ENCODE results near the gene CRYBG3. TPM values are rescaled to one million over a fixed set of nuclear protein-coding genes. Genes with fewer than 3 reads are reported as not detected.

Gene CRYBG3
- total RNA-seq, 1 donor from 2014 or later: 19.9 TPM

DNA sequence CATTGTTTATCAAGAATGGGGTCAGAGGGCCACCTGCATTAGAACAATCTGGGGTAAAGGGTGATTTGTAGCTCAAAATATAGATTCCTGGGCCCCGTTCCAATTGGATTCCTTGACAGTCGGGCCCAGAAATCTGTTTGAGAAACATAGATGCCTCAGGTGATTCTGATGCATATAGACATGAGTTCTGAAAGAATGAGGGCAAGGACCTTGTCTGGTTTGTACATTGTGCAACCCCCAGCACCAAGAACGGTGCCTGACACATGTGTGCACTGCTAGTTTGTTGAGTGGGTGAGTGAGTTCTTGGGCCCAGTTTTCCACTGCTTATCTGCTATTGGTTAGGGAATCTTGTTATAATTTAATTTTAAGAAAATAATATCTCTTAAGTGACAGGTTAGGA lies 16.6 kb downstream of the CRYBG3 start:
- H3K27ac ChIP-seq (replicated peaks): no peak overlapping the region
- no peak overlapping the region for H3K4me3 ChIP-seq
- TF ChIP-seq, protein P1, sequence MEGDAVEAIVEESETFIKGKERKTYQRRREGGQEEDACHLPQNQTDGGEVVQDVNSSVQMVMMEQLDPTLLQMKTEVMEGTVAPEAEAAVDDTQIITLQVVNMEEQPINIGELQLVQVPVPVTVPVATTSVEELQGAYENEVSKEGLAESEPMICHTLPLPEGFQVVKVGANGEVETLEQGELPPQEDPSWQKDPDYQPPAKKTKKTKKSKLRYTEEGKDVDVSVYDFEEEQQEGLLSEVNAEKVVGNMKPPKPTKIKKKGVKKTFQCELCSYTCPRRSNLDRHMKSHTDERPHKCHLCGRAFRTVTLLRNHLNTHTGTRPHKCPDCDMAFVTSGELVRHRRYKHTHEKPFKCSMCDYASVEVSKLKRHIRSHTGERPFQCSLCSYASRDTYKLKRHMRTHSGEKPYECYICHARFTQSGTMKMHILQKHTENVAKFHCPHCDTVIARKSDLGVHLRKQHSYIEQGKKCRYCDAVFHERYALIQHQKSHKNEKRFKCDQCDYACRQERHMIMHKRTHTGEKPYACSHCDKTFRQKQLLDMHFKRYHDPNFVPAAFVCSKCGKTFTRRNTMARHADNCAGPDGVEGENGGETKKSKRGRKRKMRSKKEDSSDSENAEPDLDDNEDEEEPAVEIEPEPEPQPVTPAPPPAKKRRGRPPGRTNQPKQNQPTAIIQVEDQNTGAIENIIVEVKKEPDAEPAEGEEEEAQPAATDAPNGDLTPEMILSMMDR (IDR thresholded peaks at IDR 0.05; ENCODE audit: borderline replicate concordance): no peak
- DNase-seq: no peak
- intact Hi-C loops (cut with micrococcal nuclease): no loop called here
- peaks cover 53% of the 10 kb centered on the region for H3K4me1 ChIP-seq
- no peaks in the 10 kb centered on the region for H3K9me3 ChIP-seq (replicated peaks)
- no peaks in the 10 kb centered on the region for H3K36me3 ChIP-seq
- H3K27me3 ChIP-seq (ENCODE audit: low read depth): no peaks in the 10 kb centered on the region

DNA sequence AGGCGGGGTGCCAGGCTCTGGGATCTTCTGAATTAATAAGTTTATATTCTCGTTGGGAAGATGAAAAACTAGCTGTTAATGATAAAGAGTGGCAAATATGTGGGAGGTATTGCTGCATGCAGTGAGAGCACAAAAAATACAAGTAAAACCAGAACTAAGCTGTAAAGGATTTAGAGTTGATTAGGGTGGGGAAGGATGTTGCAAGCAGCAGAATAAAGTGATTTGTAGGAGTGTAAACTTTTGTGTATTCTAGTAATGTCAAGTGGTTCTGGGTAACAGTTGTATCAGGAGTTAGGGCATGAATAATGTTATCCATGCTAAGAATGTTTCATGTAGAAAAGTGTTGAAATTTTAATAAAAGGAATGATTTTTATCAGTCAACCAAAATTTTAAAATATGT lies 18.1 kb downstream of the CRYBG3 start:
- Histone ChIP-seq H3K27ac (replicated peaks) (no peak overlapping the region), H3K36me3 (no peaks in the 10 kb centered on the region), H3K4me3 (no peak overlapping the region), H3K27me3 (ENCODE audit: low read depth) (no peaks in the 10 kb centered on the region), H3K4me1 (peaks cover 43% of the 10 kb centered on the region), H3K9me3 (replicated peaks) (no peaks in the 10 kb centered on the region)
- DNase-seq: no peak
- intact Hi-C loops (cut with micrococcal nuclease): no loop called here
- TF ChIP-seq, protein P1 (IDR thresholded peaks at IDR 0.05; ENCODE audit: borderline replicate concordance): no peak

DNA sequence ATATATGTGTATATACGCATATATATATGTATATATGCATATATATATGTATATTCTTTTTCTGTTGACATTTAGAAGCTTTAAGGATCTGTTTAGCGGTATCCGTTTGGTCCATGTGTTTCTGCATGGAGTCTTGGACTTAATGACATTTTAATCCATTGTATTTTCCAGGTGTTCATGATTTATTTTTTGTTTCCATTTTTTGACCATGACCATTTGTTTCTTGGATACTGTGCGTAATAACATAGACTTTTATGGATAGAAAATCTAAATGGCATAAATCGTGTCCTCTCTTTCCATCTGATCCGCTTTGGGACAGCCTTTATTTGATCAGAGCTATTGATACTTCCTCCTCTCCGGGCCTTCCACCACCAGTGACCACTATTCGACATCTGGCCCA lies 19.5 kb downstream of the CRYBG3 start:
- DNase-seq: no peak
- no peaks in the 10 kb centered on the region for H3K9me3 ChIP-seq (replicated peaks)
- no peak overlapping the region for H3K27ac ChIP-seq (replicated peaks)
- peaks cover 5% of the 10 kb centered on the region for H3K36me3 ChIP-seq
- intact Hi-C loops (cut with micrococcal nuclease): no loop called here
- no peaks in the 10 kb centered on the region for H3K27me3 ChIP-seq (ENCODE audit: low read depth)
- H3K4me3 ChIP-seq: no peak overlapping the region
- TF ChIP-seq, protein P1 (IDR thresholded peaks at IDR 0.05; ENCODE audit: borderline replicate concordance): no peak
- H3K4me1 ChIP-seq: peaks cover 37% of the 10 kb centered on the region

DNA sequence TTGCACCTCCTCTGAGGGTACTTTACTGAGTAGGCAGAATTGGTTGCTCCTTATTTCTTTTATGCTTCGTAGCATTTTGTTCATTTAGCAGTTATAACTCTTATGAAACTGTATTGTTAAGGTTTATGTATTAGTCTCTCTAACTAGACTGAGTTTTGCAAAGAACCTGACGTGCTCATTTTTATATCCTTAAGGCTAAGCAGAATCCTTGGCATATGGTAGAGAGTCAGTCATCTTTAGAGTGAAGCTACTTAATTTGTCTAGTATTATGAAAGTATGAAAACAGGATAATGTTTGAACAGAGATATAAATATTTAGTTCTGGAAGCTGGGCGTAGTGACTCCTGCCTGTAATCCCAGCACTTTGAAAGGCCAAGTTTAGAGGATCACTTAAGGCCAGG lies 20.1 kb downstream of the CRYBG3 start:
- Histone ChIP-seq H3K27me3 (ENCODE audit: low read depth) (no peaks in the 10 kb centered on the region), H3K36me3 (peaks cover 5% of the 10 kb centered on the region), H3K9me3 (replicated peaks) (no peaks in the 10 kb centered on the region), H3K4me1 (peaks cover 37% of the 10 kb centered on the region), H3K4me3 (no peak overlapping the region), H3K27ac (replicated peaks) (no peak overlapping the region)
- no peak for DNase-seq
- TF ChIP-seq, protein P1 (IDR thresholded peaks at IDR 0.05; ENCODE audit: borderline replicate concordance): no peak
- intact Hi-C loops (cut with micrococcal nuclease): no loop called here

DNA sequence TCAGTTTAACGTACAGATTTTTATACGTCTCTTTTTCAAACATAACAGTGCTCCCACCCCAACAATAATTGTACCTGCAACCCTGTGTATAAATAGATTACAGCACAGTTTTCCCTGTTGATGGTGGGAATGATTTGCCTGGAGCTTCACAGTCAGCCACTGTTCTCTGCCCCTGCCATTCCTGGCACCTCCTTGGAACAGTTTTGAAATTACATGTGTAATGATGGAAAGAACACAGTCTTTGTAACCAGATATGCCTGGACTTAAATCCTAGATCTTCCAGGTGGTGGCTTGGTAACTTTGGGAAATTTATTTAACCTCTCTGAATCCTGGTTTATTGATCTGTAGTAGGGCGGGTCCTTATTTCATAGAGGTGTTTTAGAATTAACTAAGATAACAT lies 27.0 kb downstream of the CRYBG3 start:
- peaks cover 11% of the 10 kb centered on the region for H3K36me3 ChIP-seq
- H3K4me3 ChIP-seq: no peak overlapping the region
- H3K4me1 ChIP-seq: peaks cover 21% of the 10 kb centered on the region
- intact Hi-C loops (cut with micrococcal nuclease): no loop called here
- DNase-seq: no peak
- H3K9me3 ChIP-seq (replicated peaks): peaks cover 16% of the 10 kb centered on the region
- H3K27ac ChIP-seq (replicated peaks): no peak overlapping the region
- no peaks in the 10 kb centered on the region for H3K27me3 ChIP-seq (ENCODE audit: low read depth)
- TF ChIP-seq, protein P1 (IDR thresholded peaks at IDR 0.05; ENCODE audit: borderline replicate concordance): no peak

DNA sequence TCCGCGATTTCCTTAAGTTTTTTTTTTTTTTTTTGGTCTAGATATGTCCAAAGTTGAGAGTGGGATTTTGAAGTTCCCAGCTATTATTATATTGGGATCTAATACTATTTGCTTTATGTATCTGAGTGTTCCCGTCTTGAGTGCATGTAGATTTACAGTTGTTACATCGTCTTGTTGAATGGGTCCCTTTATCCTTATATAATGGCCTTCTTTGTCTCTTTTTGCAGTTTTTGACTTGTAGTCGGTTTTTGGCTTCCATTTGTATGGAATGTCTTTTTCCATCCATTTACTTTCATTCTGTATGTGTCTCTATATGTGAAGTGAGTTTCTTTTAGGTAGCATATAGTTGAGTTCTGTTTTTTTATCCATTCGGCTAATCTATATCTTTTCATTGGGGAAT lies 35.6 kb downstream of the CRYBG3 start:
- no peaks in the 10 kb centered on the region for H3K27me3 ChIP-seq (ENCODE audit: low read depth)
- H3K4me1 ChIP-seq: peaks cover 12% of the 10 kb centered on the region
- no peak overlapping the region for H3K4me3 ChIP-seq
- TF ChIP-seq, protein P1 (IDR thresholded peaks at IDR 0.05; ENCODE audit: borderline replicate concordance): no peak
- no peaks in the 10 kb centered on the region for H3K36me3 ChIP-seq
- intact Hi-C loops (cut with micrococcal nuclease): no loop called here
- DNase-seq: no peak
- H3K9me3 ChIP-seq (replicated peaks): peaks cover 55% of the 10 kb centered on the region
- no peak overlapping the region for H3K27ac ChIP-seq (replicated peaks)

All from left ventricle myocardium inferior (tissue), 1 donor.